HEK293 (cell line): ENCODE results near the gene EDEM3.

ENCODE experiments used
- CTCF ChIA-PET: fragments of 350-600 bp; formaldehyde crosslinking; extraction: SDS; loops from one replicate; lab custom pipeline; 2021; ENCODE audit warnings: antibody characterized with exemption; lab: Yijun Ruan, JAX
- POLR2A ChIA-PET: fragments of 300-600 bp; formaldehyde crosslinking; extraction: SDS; loops from one replicate; lab custom pipeline; 2020; ENCODE audit warnings: antibody characterized with exemption, inconsistent platforms; lab: Yijun Ruan, JAX
- H3K27ac ChIP-seq: fragments of 200-500 bp; sonication (Bioruptor generic); 2 replicates; pipeline ENCODE4 v1.5.1; 2014; ENCODE audit warnings: low read depth, low read length, control low read depth, inconsistent platforms; ENCODE audit errors: extremely low read depth
- H3K36me3 ChIP-seq, 2 experiments: fragments of 200-500 bp in 1 of 2; sonication (Bioruptor generic) in 1 of 2; 1 replicate in 1 of 2; 2 replicates in 1 of 2; pipeline ENCODE4 v1.5.1; 2014 to 2017; ENCODE audit warnings: inconsistent platforms in 2 of 2, low read length in 2 of 2; ENCODE audit not compliant: control insufficient read depth in 2 of 2, insufficient read depth in 1 of 2
- H3K4me1 ChIP-seq: fragments of 200-500 bp; sonication (Bioruptor generic); 2 replicates; pipeline ENCODE4 v1.5.1; 2014; ENCODE audit warnings: mild to moderate bottlenecking, low read length, inconsistent platforms; ENCODE audit not compliant: control insufficient read depth, insufficient read depth
- H3K4me3 ChIP-seq: 2 replicates; pipeline ENCODE4 v1.5.1; 2011; ENCODE audit warnings: low read depth, mild to moderate bottlenecking, control low read depth, low read length, moderate library complexity
- H3K9me3 ChIP-seq: fragments of 200-500 bp; sonication (Bioruptor generic); 2 replicates; pipeline ENCODE4 v1.5.1; 2014; ENCODE audit warnings: low read depth, low read length, inconsistent platforms; ENCODE audit not compliant: control insufficient read depth, insufficient read depth
- GLIS1 ChIP-seq: fragments of 450-650 bp; formaldehyde crosslinking; IDR thresholded peaks from 2 replicates; pipeline ENCODE4 v1.5.1; 2016; ENCODE audit warnings: missing biosample characterization, missing genetic modification characterization
- HOXD13 ChIP-seq: sonication (generic); formaldehyde crosslinking; IDR thresholded peaks from 2 replicates; pipeline ENCODE4 v1.8.0; 2022; ENCODE audit warnings: missing genetic modification reagents, borderline replicate concordance
- INSM2 ChIP-seq: fragments of 450-650 bp; formaldehyde crosslinking; IDR thresholded peaks from 2 replicates; pipeline ENCODE4 v1.5.1; 2016; ENCODE audit warnings: missing biosample characterization, missing genetic modification characterization
- KLF1 ChIP-seq: fragments of 450-650 bp; formaldehyde crosslinking; IDR thresholded peaks from 2 replicates; pipeline ENCODE4 v1.5.1; 2016; ENCODE audit warnings: missing biosample characterization, missing genetic modification characterization
- PRDM10 ChIP-seq: fragments of 450-650 bp; formaldehyde crosslinking; IDR thresholded peaks from 2 replicates; pipeline ENCODE4 v1.5.1; 2016; ENCODE audit warnings: missing biosample characterization, missing genetic modification characterization
- PRDM2 ChIP-seq: fragments of 450-650 bp; formaldehyde crosslinking; IDR thresholded peaks from 2 replicates; pipeline ENCODE4 v1.5.1; 2016; ENCODE audit warnings: missing biosample characterization, missing genetic modification characterization, borderline replicate concordance
- TCF7L2 ChIP-seq: IDR thresholded peaks from 2 replicates; pipeline ENCODE4 v1.6.1; 2011; ENCODE audit warnings: low read depth, mild to moderate bottlenecking, inconsistent platforms, low read length, moderate library complexity, borderline replicate concordance
- TSHZ1 ChIP-seq: fragments of 450-650 bp; formaldehyde crosslinking; IDR thresholded peaks from 2 replicates; pipeline ENCODE4 v1.5.1; 2016; ENCODE audit warnings: missing biosample characterization, missing genetic modification characterization, borderline replicate concordance
- ZBTB26 ChIP-seq: fragments of 450-650 bp; formaldehyde crosslinking; optimal IDR thresholded peaks from 2 replicates; pipeline ENCODE3; 2016; ENCODE audit warnings: missing biosample characterization, mild to moderate bottlenecking, missing genetic modification characterization
- ZNF2 ChIP-seq: fragments of 450-650 bp; formaldehyde crosslinking; IDR thresholded peaks from 2 replicates; pipeline ENCODE4 v1.5.1; 2016; ENCODE audit warnings: missing biosample characterization, missing genetic modification characterization
- ZNF37A ChIP-seq: fragments of 450-650 bp; IDR thresholded peaks from 2 replicates; pipeline ENCODE4 v1.5.1; 2018; ENCODE audit warnings: missing biosample characterization, missing genetic modification characterization
- ZNF423 ChIP-seq: fragments of 450-650 bp; formaldehyde crosslinking; IDR thresholded peaks from 2 replicates; pipeline ENCODE4 v1.5.1; 2016; ENCODE audit warnings: missing biosample characterization, missing genetic modification characterization
- ZNF488 ChIP-seq: fragments of 450-650 bp; formaldehyde crosslinking; IDR thresholded peaks from 2 replicates; pipeline ENCODE4 v1.5.1; 2016; ENCODE audit warnings: missing biosample characterization, missing genetic modification characterization
- ZNF544 ChIP-seq: fragments of 450-650 bp; formaldehyde crosslinking; IDR thresholded peaks from 2 replicates; pipeline ENCODE4 v1.5.0; 2017; ENCODE audit warnings: missing biosample characterization, missing genetic modification characterization
- ZNF555 ChIP-seq: fragments of 450-650 bp; formaldehyde crosslinking; conservative IDR thresholded peaks from 2 replicates; pipeline ENCODE4 v1.5.1; 2017; ENCODE audit warnings: missing biosample characterization, mild to moderate bottlenecking, missing genetic modification characterization, inconsistent platforms
- ZNF623 ChIP-seq: fragments of 450-650 bp; formaldehyde crosslinking; IDR thresholded peaks from 2 replicates; pipeline ENCODE4 v1.5.1; 2016; ENCODE audit warnings: missing biosample characterization, missing genetic modification characterization
- ZSCAN30 ChIP-seq: fragments of 450-650 bp; IDR thresholded peaks from 2 replicates; pipeline ENCODE4 v1.5.1; 2018; ENCODE audit warnings: missing biosample characterization, mild to moderate bottlenecking, missing genetic modification characterization, moderate library complexity
- TF ChIP-seq, protein P1 (sequence below): sonication (generic); formaldehyde crosslinking; IDR thresholded peaks from 2 replicates; pipeline ENCODE4 v1.8.1; 2022; ENCODE audit warnings: mild to moderate bottlenecking, moderate library complexity, missing genetic modification reagents

EDEM3 gene

GRCh38 chr1:184791550-184791900, 36.9 kb upstream of the EDEM3 start:
- Histone ChIP-seq H3K27ac (no peak overlapping the region), H3K4me3 (no peak overlapping the region), H3K9me3 (no peaks in the 10 kb centered on the region), H3K4me1 (no peaks in the 10 kb centered on the region), H3K36me3 (no peaks in the 10 kb centered on the region)
- CTCF ChIA-PET, result interaction anchor here (0.6 to 3.0 kb wide), 4 partner anchors 14 to 1025 kb away, joined by 3 to 15 read pairs (median 4); no protein-coding TSS in a partner anchor
- POLR2A ChIA-PET, result no interaction called here
- TF ChIP-seq TSHZ1 (tag by site-specific recombination) (no peak), GLIS1 (tag by site-specific recombination) (no peak), ZNF555 (tag by site-specific recombination) (no peak), PRDM10 (no peak), ZNF2 (tag by site-specific recombination) (no peak), HOXD13 (CRISPR knock-in tag) (no peak), ZNF623 (tag by site-specific recombination) (no peak), ZNF544 (tag by site-specific recombination) (no peak), PRDM2 (no peak), ZNF423 (tag by site-specific recombination) (no peak), KLF1 (no peak), ZSCAN30 (tag by site-specific recombination) (no peak), INSM2 (tag by site-specific recombination) (no peak), TCF7L2 (no peak), ZBTB26 (tag by site-specific recombination) (no peak), ZNF488 (no peak), ZNF37A (no peak)
- TF ChIP-seq, protein P1, sequence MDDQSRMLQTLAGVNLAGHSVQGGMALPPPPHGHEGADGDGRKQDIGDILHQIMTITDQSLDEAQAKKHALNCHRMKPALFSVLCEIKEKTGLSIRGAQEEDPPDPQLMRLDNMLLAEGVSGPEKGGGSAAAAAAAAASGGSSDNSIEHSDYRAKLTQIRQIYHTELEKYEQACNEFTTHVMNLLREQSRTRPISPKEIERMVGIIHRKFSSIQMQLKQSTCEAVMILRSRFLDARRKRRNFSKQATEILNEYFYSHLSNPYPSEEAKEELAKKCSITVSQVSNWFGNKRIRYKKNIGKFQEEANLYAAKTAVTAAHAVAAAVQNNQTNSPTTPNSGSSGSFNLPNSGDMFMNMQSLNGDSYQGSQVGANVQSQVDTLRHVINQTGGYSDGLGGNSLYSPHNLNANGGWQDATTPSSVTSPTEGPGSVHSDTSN (CRISPR knock-in tag), result no peak
